ENCODE results near the gene SYNCRIP. TPM values are rescaled to one million over a fixed set of nuclear protein-coding genes. Genes with fewer than 3 reads are reported as not detected.

The SYNCRIP gene
- total and polyA plus RNA-seq, 2 of the 13 experiments (the other 11 are each of a cell fraction or from before 2014, with no cell fraction given): 8.1 to 112 TPM

- peak in 1 of 2 experiments; percentile 83; a peak in 2 of 4 replicates for TF ChIP-seq REST (IDR thresholded peaks at IDR 0.05; ENCODE audit: borderline replicate concordance in 1 of 2, low read depth in 1 of 2, low read length in 2 of 2)
- peak; percentile 86 for TF ChIP-seq MEIS1 (CRISPR knock-in tag; IDR thresholded peaks at IDR 0.05; ENCODE audit: borderline replicate concordance)
- TF ChIP-seq ZSCAN5A (CRISPR knock-in tag; IDR thresholded peaks at IDR 0.05; ENCODE audit: borderline replicate concordance): peak; percentile 92
- peak; percentile 34 for TF ChIP-seq ARID5B (CRISPR knock-in tag; IDR thresholded peaks at IDR 0.05)
- TF ChIP-seq IRF9 (CRISPR knock-in tag; IDR thresholded peaks at IDR 0.05; ENCODE audit: borderline replicate concordance): peak; percentile 90
- TF ChIP-seq ZNF790 (CRISPR knock-in tag; IDR thresholded peaks at IDR 0.05; ENCODE audit: borderline replicate concordance): peak; percentile 95; the same call in 1 of the 2 replicates
- no peak for TF ChIP-seq ZNF253 (CRISPR knock-in tag; IDR thresholded peaks at IDR 0.05; ENCODE audit: borderline replicate concordance)
- TF ChIP-seq SIX1 (CRISPR knock-in tag; IDR thresholded peaks at IDR 0.05; ENCODE audit: borderline replicate concordance): peak; percentile 67; the same call in 1 of the 2 replicates
- TF ChIP-seq SNAPC2 (CRISPR knock-in tag; IDR thresholded peaks at IDR 0.05): peak; percentile 83
- TF ChIP-seq CREB1 (IDR thresholded peaks at IDR 0.05): peak; percentile 39; the same call in 1 of the 2 replicates
- peak; percentile 75 for TF ChIP-seq CREB1 (CRISPR knock-in tag; IDR thresholded peaks at IDR 0.05)
- no peak; the same call in 1 of the 2 replicates for TF ChIP-seq ZNF773 (CRISPR knock-in tag; IDR thresholded peaks at IDR 0.05; ENCODE audit: borderline replicate concordance)
- peak; percentile 85 for TF ChIP-seq ZFY (CRISPR knock-in tag; IDR thresholded peaks at IDR 0.05)
- 0 out of 2 replicates have a peak, but pooled peaks have one; percentile 44 for TF ChIP-seq TEAD2 (CRISPR knock-in tag; IDR thresholded peaks at IDR 0.05)
These were observed 36.1 kb upstream of the SYNCRIP start (continued) for GRCh38 chr6:85678602-85679444.

Data from HepG2 (cell line).